HG03135 (cell line): Measurements from ENCODE around the gene ARHGAP31.
"Not testable (repeated sequence)": the region's sequence is repeated elsewhere in the genome, so short reads cannot be mapped to it uniquely, and the experiment has no call there.

Source experiments
- ATAC-seq: cut with Tn5 transposase; IDR thresholded peaks from one replicate; pipeline ENCODE4 v1.9.1; 2021; ENCODE audit warnings: mild to moderate bottlenecking, moderate library complexity; ENCODE audit not compliant: unreplicated experiment

Gene ARHGAP31

GRCh38 chr3:119343719-119344118, 49.5 kb downstream of the ARHGAP31 start:
- peak; percentile 71 for ATAC-seq

DNA sequence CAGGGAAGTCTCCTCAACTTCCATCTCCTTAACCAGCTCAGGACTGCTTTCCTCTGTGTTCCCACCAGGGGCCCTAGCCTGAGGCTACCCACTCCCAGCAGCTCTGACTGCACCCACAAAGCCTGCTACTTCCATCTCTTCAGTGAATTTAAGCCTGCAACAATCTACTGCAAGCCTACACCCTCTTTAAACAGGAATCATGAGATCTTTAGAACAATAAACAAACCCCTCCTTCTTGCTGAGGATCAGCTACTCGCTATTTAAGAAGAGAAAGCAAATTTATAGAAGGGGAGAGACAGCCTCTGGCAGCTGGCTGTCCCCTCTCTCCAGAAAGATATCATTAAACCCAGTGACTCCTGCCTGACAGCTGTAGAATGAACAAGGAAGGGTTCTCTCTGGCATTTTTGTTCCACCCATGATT, 51.9 kb downstream of the ARHGAP31 start:
- no peak for ATAC-seq

- ATAC-seq, result no peak
These were observed 52.9 kb downstream of the ARHGAP31 start for GRCh38 chr3:119347036-119347435.

DNA sequence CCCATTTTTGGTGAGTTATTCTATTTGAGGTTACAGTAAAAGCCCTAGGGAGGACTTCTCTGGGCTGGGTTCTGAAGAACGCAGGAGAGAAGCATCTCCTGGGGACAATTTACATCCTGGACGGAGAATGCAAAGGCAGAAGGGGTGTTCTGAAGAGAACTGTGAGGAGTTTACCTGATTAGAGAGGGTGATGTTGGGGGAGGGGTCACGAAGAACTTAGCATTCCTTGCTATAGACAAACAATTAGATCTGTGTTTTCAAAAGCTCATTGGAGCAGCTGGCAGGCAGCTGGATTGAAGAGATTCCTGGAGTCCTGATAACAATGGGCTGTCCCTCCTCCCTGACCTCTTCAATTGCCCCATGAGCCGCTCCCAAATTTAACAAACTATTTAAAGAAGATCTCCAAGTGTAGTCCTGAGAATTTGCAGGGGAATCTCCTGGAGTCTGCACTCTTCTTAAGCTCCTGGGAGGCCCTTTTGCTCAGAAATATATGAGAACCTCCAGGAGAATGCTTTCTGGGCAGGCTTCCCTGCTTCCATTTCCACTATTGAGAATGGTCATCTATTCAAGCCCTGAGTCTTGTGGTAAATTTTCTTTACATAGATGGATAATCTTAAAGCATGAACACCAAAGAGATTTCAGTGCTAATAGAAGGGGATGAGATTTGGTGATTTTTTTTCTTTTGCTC, 55.3 kb downstream of the ARHGAP31 start:
- no peak for ATAC-seq

- ATAC-seq, result no peak
These were observed 55.9 kb downstream of the ARHGAP31 start for GRCh38 chr3:119350114-119350513.

GRCh38 chr3:119351581-119351980, 57.4 kb downstream of the ARHGAP31 start:
- ATAC-seq, result no peak

DNA sequence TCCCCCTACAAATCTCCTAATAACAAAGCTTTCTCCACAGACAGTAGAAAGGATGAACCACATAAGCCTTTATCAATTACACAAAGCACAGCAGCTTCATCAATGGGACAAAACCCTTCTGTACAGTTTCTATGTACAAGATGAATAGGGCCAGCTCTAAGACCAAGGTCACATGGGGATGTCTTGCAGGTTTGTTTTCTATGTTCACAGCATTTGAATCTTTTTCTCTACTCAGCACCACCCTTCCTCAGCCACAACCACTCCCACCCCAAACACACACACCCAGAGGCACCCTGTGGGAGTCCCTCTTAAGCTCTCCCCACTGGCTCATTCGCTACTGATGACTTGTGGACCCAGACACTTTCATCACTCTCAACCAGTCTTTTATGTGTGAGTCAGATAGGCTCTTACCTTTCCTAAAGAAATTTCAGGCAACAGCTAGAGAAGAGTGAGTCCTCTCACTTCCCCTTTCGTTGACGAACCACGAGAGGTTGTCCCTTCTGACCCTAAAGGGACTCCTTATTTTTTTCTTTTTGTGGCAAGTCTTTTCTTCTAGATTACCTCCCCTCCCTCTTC, 57.9 kb downstream of the ARHGAP31 start:
- ATAC-seq, result peak; percentile 95

DNA sequence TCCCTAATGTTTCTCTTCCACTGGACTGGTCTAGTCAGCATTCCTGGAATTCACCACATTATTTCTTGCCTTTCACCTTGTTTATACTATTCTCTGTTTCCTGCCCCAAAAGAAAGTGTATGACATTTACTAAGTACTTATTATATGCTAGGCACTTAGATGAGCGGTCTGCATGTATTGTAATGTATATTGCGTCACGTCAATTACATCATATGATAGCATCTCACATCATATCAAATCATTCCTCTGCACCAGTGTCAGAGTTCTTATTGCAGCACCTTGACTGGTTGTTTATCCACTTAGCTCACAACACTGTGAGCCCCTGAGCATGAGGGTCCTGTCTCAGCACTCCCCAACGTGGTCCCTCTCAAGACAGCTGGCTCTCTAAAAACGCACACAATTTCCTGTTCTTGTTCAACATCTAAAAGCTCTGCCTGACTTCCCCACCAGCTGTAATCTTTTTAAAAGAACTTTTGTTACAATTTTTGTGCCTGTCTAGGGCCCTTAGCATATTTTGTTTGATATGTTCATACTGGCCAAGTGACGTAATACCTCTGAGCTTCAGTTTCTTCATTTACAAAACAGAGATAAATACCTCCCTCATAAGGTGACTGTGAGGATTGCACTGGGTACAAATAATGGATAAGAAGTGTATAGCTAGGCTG, 58.8 kb downstream of the ARHGAP31 start:
- no peak for ATAC-seq

GRCh38 chr3:119355608-119356007, 61.4 kb downstream of the ARHGAP31 start:
- ATAC-seq, result not testable (repeated sequence)

GRCh38 chr3:119356646-119357045, 62.5 kb downstream of the ARHGAP31 start:
- no peak for ATAC-seq

DNA sequence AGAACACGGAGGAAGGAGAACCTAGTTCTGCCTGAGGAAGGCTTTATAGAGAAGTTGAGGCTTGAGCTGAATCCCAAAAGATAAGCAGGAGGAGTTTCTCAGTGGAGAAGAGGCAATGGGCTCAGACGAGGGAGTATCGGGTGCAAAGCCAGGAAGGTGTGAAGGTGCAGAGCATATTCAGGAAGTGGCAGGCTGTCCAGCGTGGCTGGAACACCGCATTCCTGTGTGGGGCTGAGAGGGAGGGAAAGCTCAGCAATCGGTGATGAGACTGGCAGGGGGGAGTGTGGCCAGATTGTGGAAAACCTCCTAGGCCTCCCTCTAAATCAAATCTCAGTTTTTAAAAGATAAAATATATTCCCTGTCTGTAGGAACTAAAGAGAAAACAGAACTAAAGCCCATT, 63.0 kb downstream of the ARHGAP31 start:
- no peak for ATAC-seq

DNA sequence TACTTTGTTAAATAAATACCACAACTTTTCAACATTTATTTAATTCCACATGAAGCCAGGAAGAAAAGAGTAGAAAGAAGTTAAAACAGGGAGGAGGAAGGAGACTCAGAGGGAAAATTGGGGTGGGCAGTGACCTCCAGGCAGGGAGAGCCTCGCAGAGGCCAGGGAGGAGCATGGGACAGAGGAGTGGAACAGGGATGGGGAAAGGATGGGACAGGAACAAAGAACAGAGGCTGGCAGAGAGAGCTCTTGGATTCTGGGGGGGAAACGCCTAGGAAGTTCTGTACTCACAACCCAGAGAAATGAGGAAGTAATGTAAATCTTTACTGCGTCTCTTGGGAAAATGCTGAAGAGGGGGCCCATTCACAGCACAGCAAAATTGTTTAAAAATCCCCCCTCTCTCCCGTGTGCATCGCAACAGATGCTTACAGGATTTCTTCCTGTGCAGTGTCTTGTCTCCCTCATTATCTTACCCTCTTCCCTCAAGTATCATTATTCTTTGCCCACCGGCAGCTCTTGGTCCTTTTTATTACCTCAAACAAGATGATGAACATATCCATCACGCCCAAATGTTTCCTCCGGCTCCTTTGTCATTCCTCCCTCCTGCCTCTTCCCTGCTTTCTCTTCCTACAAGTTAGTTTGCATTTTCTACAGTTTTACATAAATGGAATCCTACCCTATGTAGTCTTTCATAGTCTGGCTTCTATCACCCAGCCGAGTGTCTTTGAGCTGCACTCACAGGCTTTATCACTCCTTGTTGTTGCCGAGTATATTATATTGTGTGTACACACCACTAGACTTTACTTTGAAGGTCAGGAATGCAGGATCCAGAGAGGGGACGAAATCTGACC, 65.5 kb downstream of the ARHGAP31 start:
- peak; percentile 76 for ATAC-seq

- no peak for ATAC-seq
These were observed 66.7 kb downstream of the ARHGAP31 start for GRCh38 chr3:119360736-119361462.

GRCh38 chr3:119362010-119362409, 67.8 kb downstream of the ARHGAP31 start:
- no peak for ATAC-seq

DNA sequence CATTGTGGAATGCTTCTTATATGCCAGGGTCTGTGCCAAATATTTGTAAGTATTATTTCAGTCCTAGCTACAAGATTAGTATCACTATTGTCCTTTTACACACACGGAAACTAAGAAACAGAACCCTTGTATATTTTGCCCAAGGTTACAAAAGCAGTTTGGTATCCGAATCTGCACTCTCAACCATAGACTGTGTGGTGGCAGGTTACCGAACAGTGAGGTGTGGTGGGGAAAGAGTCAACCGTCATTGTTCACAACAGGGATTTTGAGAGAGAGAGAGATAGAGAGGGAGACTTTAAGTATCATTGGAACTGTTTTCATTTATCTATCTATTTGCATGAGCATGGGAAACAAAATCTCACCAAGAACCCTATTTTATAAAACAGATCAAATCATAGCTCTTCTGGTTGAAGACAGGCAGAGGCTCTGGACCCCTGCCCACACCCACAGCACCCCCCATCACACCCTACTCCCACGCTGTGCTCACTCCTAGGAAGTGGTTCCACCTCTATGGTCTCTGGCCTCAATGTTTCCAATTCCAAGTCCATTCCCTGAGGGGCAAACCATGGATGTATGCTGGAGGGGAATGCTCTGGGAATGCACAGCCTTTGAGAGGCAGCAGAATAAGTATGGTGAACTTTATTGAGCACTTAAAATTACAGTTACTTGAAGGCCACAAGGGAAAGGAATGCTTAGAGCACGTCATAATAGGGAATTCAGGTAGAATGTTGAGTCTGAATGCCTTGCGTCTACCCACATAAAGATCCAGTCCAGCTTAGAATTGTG, 69.0 kb downstream of the ARHGAP31 start:
- no peak for ATAC-seq

DNA sequence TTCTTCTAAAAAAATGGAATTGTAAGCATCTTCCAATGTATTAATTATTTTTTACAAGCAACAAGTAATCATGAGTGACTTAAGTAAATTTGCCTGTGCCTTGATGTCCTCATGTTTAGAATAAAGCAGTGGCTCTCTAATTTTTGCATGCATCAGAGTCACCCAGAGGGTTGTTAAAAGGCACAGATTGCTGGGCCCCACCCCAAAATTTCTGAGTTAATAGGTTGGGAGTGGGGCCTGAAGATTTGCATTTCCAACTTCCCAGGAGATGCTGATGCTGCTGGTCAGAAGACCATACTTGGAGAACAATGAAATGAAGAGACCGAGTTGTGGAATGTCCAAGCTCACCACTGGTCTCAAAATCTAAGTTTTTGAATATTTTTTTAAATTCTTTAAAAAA, 70.2 kb downstream of the ARHGAP31 start:
- ATAC-seq, result no peak

GRCh38 chr3:119365418-119365817, 71.2 kb downstream of the ARHGAP31 start:
- ATAC-seq, result no peak

- no peak for ATAC-seq
These were observed 72.8 kb downstream of the ARHGAP31 start for GRCh38 chr3:119367000-119367399.

GRCh38 chr3:119368298-119368697, 74.1 kb downstream of the ARHGAP31 start:
- ATAC-seq, result no peak

DNA sequence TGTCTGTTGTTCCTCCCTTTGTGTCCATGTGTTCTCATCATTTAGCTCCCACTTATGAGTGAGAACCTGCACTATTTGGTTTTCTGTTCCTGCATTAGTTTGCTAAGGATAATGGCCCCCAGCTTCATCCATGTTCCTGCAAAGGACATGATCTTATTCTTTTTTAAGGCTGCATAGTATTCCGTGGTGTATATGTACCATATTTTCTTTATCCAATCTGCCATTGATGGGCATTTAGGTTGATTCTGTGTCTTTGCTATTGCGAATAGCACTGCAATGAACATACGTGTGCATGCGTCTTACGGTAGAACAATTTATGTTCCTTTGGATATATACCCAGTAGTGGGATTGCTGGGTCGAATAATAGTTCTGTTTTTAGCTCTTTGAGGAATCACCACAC, 77.6 kb downstream of the ARHGAP31 start:
- not testable (repeated sequence) for ATAC-seq
